ENCODE data around the gene DCHS1. TPM values are rescaled to one million over a fixed set of nuclear protein-coding genes. Genes with fewer than 3 reads are reported as not detected.

The DCHS1 gene
- total and polyA plus RNA-seq, 10 of the 15 experiments (the other 5 are each of a cell fraction or from before 2014, with no cell fraction given) = 0.02 to 0.64 (median 0.18) TPM; not detected in 1

GRCh38 chr11:6650104-6650503, 5.5 kb downstream of the DCHS1 start:
- Histone ChIP-seq H4K20me1 (ENCODE audit: control insufficient read depth, insufficient read depth) (no peaks in the 10 kb centered on the region), H2AFZ (ENCODE audit: control insufficient read depth, low read depth, low read length) (no peak overlapping the region), H3K36me3 (ENCODE audit: control insufficient read depth in 2 of 2, insufficient read depth in 2 of 2, low read length in 1 of 2) (no peaks in the 10 kb centered on the region), H3K27me3 (replicated peaks in 1 of 2; ENCODE audit: control insufficient read depth in 2 of 2, insufficient read depth in 2 of 2, low read length in 1 of 2) (peaks cover 0 to 1% of the 10 kb centered on the region in 2 experiments; a peak in 3 of 4 replicates), H3K9ac (ENCODE audit: control insufficient read depth, insufficient read depth, low read length) (no peak overlapping the region), H3K27ac (ENCODE audit: control insufficient read depth, insufficient read depth) (no peak overlapping the region), H3K4me2 (ENCODE audit: control insufficient read depth, insufficient read depth) (no peak overlapping the region), H3K4me1 (ENCODE audit: control insufficient read depth, insufficient read depth, low read length) (peaks cover 21% of the 10 kb centered on the region), H3K9me3 (replicated peaks; ENCODE audit: control insufficient read depth, insufficient read depth, low read length) (no peaks in the 10 kb centered on the region), H3K4me3 (no peak overlapping the region), H3K79me2 (ENCODE audit: control insufficient read depth, insufficient read depth, low read length) (no peaks in the 10 kb centered on the region)
- ChIA-PET POLR2A (interaction anchor here (1.6 kb wide), 1 partner anchor 11 kb away, joined by 4 read pairs; no protein-coding TSS in a partner anchor), RAD21 (ENCODE audit: unreplicated experiment) (interaction anchor here (0.7 to 1.0 kb wide), 3 partner anchors 33 to 117 kb away, joined by 3 read pairs; partner anchors contain the start of gene MRPL17), CTCF (interaction anchor here (1.1 to 4.7 kb wide), 4 partner anchors 9 to 32 kb away, joined by 3 to 22 read pairs (median 5); partner anchors contain the start of gene TPP1), SMC1A (ENCODE audit: uncharacterized antibody, unreplicated experiment) (interaction anchor here (0.8 to 3.4 kb wide), 4 partner anchors 18 to 32 kb away, joined by 3 to 14 read pairs (median 4); partner anchors contain the start of gene TPP1)
- BruUV-seq (replicated peaks) = no TSS peak
- ATAC-seq (no peak), DNase-seq (ENCODE audit: low read depth, low spot score) (no peak), FAIRE-seq (no peak)
- intact Hi-C loops (cut with micrococcal nuclease; ENCODE audit: unreplicated experiment) = no loop called here
- in situ Hi-C loops (cut with MboI) = no loop called here
- TF ChIP-seq CHD1 (IDR thresholded peaks at IDR 0.05; ENCODE audit: low read depth, low read length) (no peak), ZNF384 (IDR thresholded peaks at IDR 0.05; ENCODE audit: borderline replicate concordance, low read depth, low read length) (no peak), HSF1 (IDR thresholded peaks at IDR 0.05; ENCODE audit: low read depth, low read length) (no peak), E2F8 (IDR thresholded peaks at IDR 0.05; ENCODE audit: low read depth, partially characterized antibody) (no peak), JUND (IDR thresholded peaks at IDR 0.05; ENCODE audit: low read depth, low read length) (no peak), NFYB (IDR thresholded peaks at IDR 0.05; ENCODE audit: insufficient read depth, low read depth, low read length) (no peak), RBBP5 (conservative IDR thresholded peaks at IDR 0.05) (no peak), YY1 (IDR thresholded peaks at IDR 0.05; ENCODE audit: low read depth, low read length) (no peak), KLF5 (IDR thresholded peaks at IDR 0.05; ENCODE audit: partially characterized antibody) (no peak), CEBPB (IDR thresholded peaks at IDR 0.05; ENCODE audit: borderline replicate concordance in 1 of 2, low read depth in 2 of 2, low read length in 2 of 2) (no peak), EGR1 (IDR thresholded peaks at IDR 0.05; ENCODE audit: borderline replicate concordance in 1 of 2, low read depth in 2 of 2, low read length in 2 of 2) (no peak), MYC (IDR thresholded peaks at IDR 0.05; ENCODE audit: insufficient read depth, insufficient read length, insufficient replicate concordance, low read length, severe bottlenecking) (no peak), POLR2A (IDR thresholded peaks at IDR 0.05; ENCODE audit: low read depth, low read length) (no peak), BCL3 (IDR thresholded peaks at IDR 0.05; ENCODE audit: borderline replicate concordance, insufficient read depth, low read depth, low read length, poor library complexity, severe bottlenecking) (no peak)

Measured in GM12878 (cell line).